ENCODE data around the gene CUL4A. TPM values are rescaled to one million over a fixed set of nuclear protein-coding genes. Genes with fewer than 3 reads are reported as not detected.

Gene CUL4A
- total RNA-seq, 2 donors from 2014 or later, result 53.2 to 63.0 TPM

GRCh38 chr13:113203507-113204377 is 5.7 kb upstream of the CUL4A start:
- ATAC-seq, result no peak
- peak in 1 of 2 donors; percentile 36 for DNase-seq
- intact Hi-C loops (cut with DNase I, micrococcal nuclease), result no loop called here

GRCh38 chr13:113204378-113204734 is 5.1 kb upstream of the CUL4A start:
- DNase-seq (no peak), ATAC-seq (no peak)
- intact Hi-C loops (cut with DNase I, micrococcal nuclease), result no loop called here

GRCh38 chr13:113205428-113205931 is 3.9 kb upstream of the CUL4A start:
- ATAC-seq (no peak), DNase-seq (no peak)
- intact Hi-C loops (cut with DNase I, micrococcal nuclease), result no loop called here

GRCh38 chr13:113207460-113207859 is 2.0 kb upstream of the CUL4A start:
- no peak for ATAC-seq
- DNase-seq, result no peak
- intact Hi-C loops (cut with DNase I, micrococcal nuclease), result no loop called here

- intact Hi-C loops (cut with DNase I, micrococcal nuclease), result no loop called here
- peak; percentile 43 for ATAC-seq
- DNase-seq, result peak; percentile 34 to 54
Observed at GRCh38 chr13:113207890-113208420, 1.5 kb upstream of the CUL4A start.

- DNase-seq, result peak; percentile 87 to 93
- intact Hi-C loops (cut with DNase I, micrococcal nuclease), result no loop called here
- ATAC-seq, result peak; percentile 86
Observed at GRCh38 chr13:113208421-113209335, 735 bp upstream of the CUL4A start, which contains the start of gene PCID2. PCID2 (minus strand) TSS chr13:113208669; CDS start chr13:113208634, 35 bp downstream.

GRCh38 chr13:113209759-113210421 is 477 bp downstream of the CUL4A start:
- peak; percentile 71 to 77 for DNase-seq
- intact Hi-C loops (cut with DNase I, micrococcal nuclease), result no loop called here
- peak; percentile 53 for ATAC-seq

GRCh38 chr13:113210833-113211232 is 1.4 kb downstream of the CUL4A start:
- intact Hi-C loops (cut with DNase I, micrococcal nuclease), result no loop called here

GRCh38 chr13:113211774-113212173 is 2.4 kb downstream of the CUL4A start:
- DNase-seq (no peak), ATAC-seq (no peak)
- intact Hi-C loops (cut with DNase I, micrococcal nuclease), result no loop called here

More at GRCh38 chr13:113210833-113211232, 1.4 kb downstream of the CUL4A start:
- ATAC-seq, result no peak
- no peak for DNase-seq

- ATAC-seq (peak; percentile 56), DNase-seq (peak in 1 of 2 donors; percentile 34)
- intact Hi-C loops (cut with DNase I, micrococcal nuclease), result no loop called here
Observed at GRCh38 chr13:113216254-113217048, 7.0 kb downstream of the CUL4A start.

- intact Hi-C loops (cut with DNase I, micrococcal nuclease), result no loop called here
- ATAC-seq (no peak), DNase-seq (no peak)
Observed at GRCh38 chr13:113218586-113218985, 9.2 kb downstream of the CUL4A start.

- no peak for ATAC-seq
- DNase-seq, result no peak
- intact Hi-C loops (cut with DNase I, micrococcal nuclease), result no loop called here
Observed at GRCh38 chr13:113219256-113219940, 10.0 kb downstream of the CUL4A start.

GRCh38 chr13:113220141-113220598 is 10.8 kb downstream of the CUL4A start:
- DNase-seq (peak; percentile 62 to 72), ATAC-seq (peak; percentile 84)

GRCh38 chr13:113220877-113221276 is 11.5 kb downstream of the CUL4A start:
- no peak for DNase-seq
- ATAC-seq, result no peak

More at GRCh38 chr13:113220141-113220598, 10.8 kb downstream of the CUL4A start:
- intact Hi-C loops (cut with DNase I, micrococcal nuclease), result no loop called here

GRCh38 chr13:113223070-113223469 is 13.7 kb downstream of the CUL4A start:
- intact Hi-C loops (cut with DNase I, micrococcal nuclease), result no loop called here
- no peak for DNase-seq
- no peak for ATAC-seq

More at GRCh38 chr13:113220877-113221276, 11.5 kb downstream of the CUL4A start:
- intact Hi-C loops (cut with DNase I, micrococcal nuclease), result no loop called here

- DNase-seq (no peak), ATAC-seq (peak; percentile 12)
- intact Hi-C loops (cut with DNase I, micrococcal nuclease), result no loop called here
Observed at GRCh38 chr13:113224486-113224885, 15.1 kb downstream of the CUL4A start.

GRCh38 chr13:113225515-113225914 is 16.1 kb downstream of the CUL4A start:
- no peak for DNase-seq
- intact Hi-C loops (cut with DNase I, micrococcal nuclease), result no loop called here
- no peak for ATAC-seq

All from left colon (tissue), 2 donors.